HCT116 (cell line): ENCODE data around the gene ZP1.

ENCODE experiments used
- CTCF ChIP-seq, 3 experiments: fragments of 200-600 bp in 1 of 3; sonication (generic) in 1 of 3; IDR thresholded peaks in 2 of 3; conservative IDR thresholded peaks in 1 of 3; 2 replicates each; pipeline ENCODE4 v1.5.1; 2012 to 2017; ENCODE audit warnings: low read depth in 2 of 3, low read length in 2 of 3, antibody characterized with exemption in 1 of 3, borderline replicate concordance in 1 of 3, control low read depth in 1 of 3, mild to moderate bottlenecking in 1 of 3, mixed read lengths in 1 of 3, mixed run types in 1 of 3, moderate library complexity in 1 of 3; ENCODE audit not compliant: insufficient read depth in 1 of 3
- EZH2 ChIP-seq: fragments of 200-600 bp; sonication (generic); IDR thresholded peaks from 2 replicates; pipeline ENCODE4 v1.6.1; 2017; ENCODE audit warnings: antibody characterized with exemption, mixed run types
- JUND ChIP-seq: IDR thresholded peaks from 2 replicates; pipeline ENCODE4 v1.6.1; 2012
- MAX ChIP-seq: IDR thresholded peaks from 2 replicates; pipeline ENCODE4 v1.6.1; 2012
- POLR2A ChIP-seq: IDR thresholded peaks from 2 replicates; pipeline ENCODE4 v1.7.0; 2011; ENCODE audit warnings: borderline replicate concordance; ENCODE audit not compliant: insufficient read depth, insufficient read length; ENCODE audit errors: extremely low read depth
- POLR2AphosphoS5 ChIP-seq: IDR thresholded peaks from 2 replicates; pipeline ENCODE4 v1.6.1; 2011; ENCODE audit warnings: mild to moderate bottlenecking, low read depth, low read length, moderate library complexity

- no peak for TF ChIP-seq MAX
- TF ChIP-seq JUND, result no peak
- TF ChIP-seq POLR2A, result no peak
- no peak for TF ChIP-seq EZH2
- TF ChIP-seq POLR2AphosphoS5, result no peak
- TF ChIP-seq CTCF (IDR thresholded peaks at IDR 0.05 in 2 of 3, conservative IDR thresholded peaks at IDR 0.05 in 1 of 3; ENCODE audit: borderline replicate concordance in 1 of 3, insufficient read depth in 1 of 3, low read depth in 2 of 3, low read length in 2 of 3), result no peak
Observed at GRCh38 chr11:60854140-60854846, 13.0 kb upstream of the ZP1 start.
